Uterus (tissue), 2 donors: Measurements from ENCODE around the gene FNBP1.

ENCODE experiments used
- POLR2A ChIP-seq, 2 donors: fragments of 450-650 bp; IDR thresholded peaks; one replicate each; pipeline ENCODE4 v1.6.1; 2016; ENCODE audit warnings: antibody characterized with exemption in 2 of 2, mild to moderate bottlenecking in 1 of 2, moderate library complexity in 1 of 2
- TF ChIP-seq, protein P1 (sequence below), 4 experiments: fragments of 200-600 bp in 2 of 4; fragments of 450-650 bp in 2 of 4; sonication (generic) in 2 of 4; IDR thresholded peaks; one replicate each; pipeline ENCODE4 v1.5.1; 2016 to 2019; ENCODE audit warnings: antibody characterized with exemption in 4 of 4, mild to moderate bottlenecking in 2 of 4, moderate library complexity in 1 of 4

DNA sequence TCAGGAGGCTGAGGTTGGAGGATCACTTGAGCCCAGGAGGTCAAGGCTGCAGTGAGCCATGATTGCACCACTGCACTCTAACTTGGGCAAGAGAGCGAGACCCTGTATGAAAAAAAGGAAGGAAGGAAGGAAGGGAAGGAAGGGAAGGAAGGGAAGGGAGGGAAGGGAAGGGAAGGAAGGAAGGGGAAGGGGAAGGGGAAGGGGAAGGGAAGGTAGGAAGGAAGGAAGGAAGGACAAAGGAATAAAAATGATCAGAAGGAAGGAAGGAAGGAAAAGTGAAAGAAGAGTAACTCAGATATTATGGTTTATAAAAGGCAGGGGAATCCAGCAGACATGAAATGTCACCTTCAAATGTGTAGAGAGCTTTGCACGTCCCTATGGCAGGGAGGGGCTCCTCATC, 143.4 kb downstream of the FNBP1 start:
- TF ChIP-seq POLR2A (IDR thresholded peaks at IDR 0.05), result no peak
- TF ChIP-seq, protein P1, sequence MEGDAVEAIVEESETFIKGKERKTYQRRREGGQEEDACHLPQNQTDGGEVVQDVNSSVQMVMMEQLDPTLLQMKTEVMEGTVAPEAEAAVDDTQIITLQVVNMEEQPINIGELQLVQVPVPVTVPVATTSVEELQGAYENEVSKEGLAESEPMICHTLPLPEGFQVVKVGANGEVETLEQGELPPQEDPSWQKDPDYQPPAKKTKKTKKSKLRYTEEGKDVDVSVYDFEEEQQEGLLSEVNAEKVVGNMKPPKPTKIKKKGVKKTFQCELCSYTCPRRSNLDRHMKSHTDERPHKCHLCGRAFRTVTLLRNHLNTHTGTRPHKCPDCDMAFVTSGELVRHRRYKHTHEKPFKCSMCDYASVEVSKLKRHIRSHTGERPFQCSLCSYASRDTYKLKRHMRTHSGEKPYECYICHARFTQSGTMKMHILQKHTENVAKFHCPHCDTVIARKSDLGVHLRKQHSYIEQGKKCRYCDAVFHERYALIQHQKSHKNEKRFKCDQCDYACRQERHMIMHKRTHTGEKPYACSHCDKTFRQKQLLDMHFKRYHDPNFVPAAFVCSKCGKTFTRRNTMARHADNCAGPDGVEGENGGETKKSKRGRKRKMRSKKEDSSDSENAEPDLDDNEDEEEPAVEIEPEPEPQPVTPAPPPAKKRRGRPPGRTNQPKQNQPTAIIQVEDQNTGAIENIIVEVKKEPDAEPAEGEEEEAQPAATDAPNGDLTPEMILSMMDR (IDR thresholded peaks at IDR 0.05), result no peak
